Activated T-cell treated with anti-CD3 and anti-CD28 coated beads, Interleukin-2, amount 50 U/mL, for 1 hour (primary cell): ENCODE data around the gene SPTBN2.
A peak's percentile ranks its signal among the peaks of the same experiment; 100 is the strongest.
"Not testable (repeated sequence)": the region's sequence is repeated elsewhere in the genome, so short reads cannot be mapped to it uniquely, and the experiment has no call there.

Source experiments
- DNase-seq: peaks from one replicate; pipeline ENCODE4 v3.0.0-alpha.2; 2020

The SPTBN2 gene

GRCh38 chr11:66680966-66681645, 47.9 kb downstream of the SPTBN2 start:
- DNase-seq: no peak

GRCh38 chr11:66677599-66678375, 51.2 kb downstream of the SPTBN2 start, which contains the start of gene RBM4B:
Gene RBM4B (minus strand): TSS chr11:66677887. CDS start chr11:66677079, 808 bp downstream.
- peak; percentile 96 for DNase-seq

GRCh38 chr11:66676931-66677598, 52.0 kb downstream of the SPTBN2 start:
- no peak for DNase-seq

GRCh38 chr11:66676282-66676919, 52.6 kb downstream of the SPTBN2 start:
- DNase-seq: no peak

- no peak for DNase-seq
Observed at GRCh38 chr11:66674964-66675602, 53.9 kb downstream of the SPTBN2 start.

GRCh38 chr11:66670816-66671215, 58.2 kb downstream of the SPTBN2 start:
- no peak for DNase-seq

- no peak for DNase-seq
Observed at GRCh38 chr11:66665369-66665768, 63.6 kb downstream of the SPTBN2 start.

- DNase-seq: no peak
Observed at GRCh38 chr11:66663741-66664296, 65.2 kb downstream of the SPTBN2 start.

- DNase-seq: no peak
Observed at GRCh38 chr11:66659763-66660162, 69.3 kb downstream of the SPTBN2 start.

GRCh38 chr11:66653123-66653522, 75.9 kb downstream of the SPTBN2 start:
- DNase-seq: no peak

- DNase-seq: no peak
Observed at GRCh38 chr11:66652651-66653050, 76.4 kb downstream of the SPTBN2 start.

GRCh38 chr11:66651016-66651415, 78.0 kb downstream of the SPTBN2 start:
- no peak for DNase-seq

- DNase-seq: no peak
Observed at GRCh38 chr11:66649903-66650302, 79.1 kb downstream of the SPTBN2 start.

GRCh38 chr11:66646828-66647227, 82.2 kb downstream of the SPTBN2 start:
- DNase-seq: no peak

GRCh38 chr11:66643745-66644437, 85.1 kb downstream of the SPTBN2 start:
- no peak for DNase-seq

GRCh38 chr11:66641834-66642233, 87.2 kb downstream of the SPTBN2 start:
- DNase-seq: no peak

GRCh38 chr11:66639814-66640340, 89.1 kb downstream of the SPTBN2 start:
- DNase-seq: not testable (repeated sequence)

GRCh38 chr11:66639066-66639813, 89.8 kb downstream of the SPTBN2 start:
- no peak for DNase-seq

- DNase-seq: peak; percentile 89
Observed at GRCh38 chr11:66638177-66639065, 90.6 kb downstream of the SPTBN2 start, which contains the start of gene RBM4. Gene RBM4 (plus strand): TSS chr11:66638703. CDS start chr11:66639712, 1,009 bp downstream.
